Right kidney (tissue), 9 donors: ENCODE data around the gene CDK2AP2.
"Not testable (repeated sequence)": the region's sequence is repeated elsewhere in the genome, so short reads cannot be mapped to it uniquely, and the experiment has no call there.

ENCODE experiments used
- DNase-seq: peaks from one replicate; pipeline ENCODE4 v3.0.0-alpha.2; 2016
- long read RNA-seq, 8 donors: transcript quantifications; one replicate each; lab custom pipeline, GENCODE V29; 2026

CDK2AP2 gene, protein sequence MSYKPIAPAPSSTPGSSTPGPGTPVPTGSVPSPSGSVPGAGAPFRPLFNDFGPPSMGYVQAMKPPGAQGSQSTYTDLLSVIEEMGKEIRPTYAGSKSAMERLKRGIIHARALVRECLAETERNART
- long read RNA-seq, donor 1, transcript CDK2AP2-201 (4 exons, 1,378 nt) = major isoform, 32 of 42 reads
- long read RNA-seq, donor 1, transcript CDK2AP2-204 (4 exons, 923 nt) = minor isoform, 5 of 42 reads
- long read RNA-seq, donor 1, transcript CDK2AP2-202 (3 exons, 1,692 nt) = minor isoform, 5 of 42 reads
- long read RNA-seq, donor 1, partial matches to known transcripts = 0 of 42 reads
- long read RNA-seq, donor 1, other reads (novel, unspliced or antisense) = 0 of 42 reads
- long read RNA-seq, donor 2, transcript CDK2AP2-201 (4 exons, 1,378 nt) = major isoform, 17 of 27 reads
- long read RNA-seq, donor 2, partial matches to known transcripts = 6 of 27 reads
- long read RNA-seq, donor 2, other reads (novel, unspliced or antisense) = 0 of 27 reads
- long read RNA-seq, donor 3, transcript CDK2AP2-202 (3 exons, 1,692 nt) = minor isoform, 5 of 29 reads
- long read RNA-seq, donor 3, transcript CDK2AP2-201 (4 exons, 1,378 nt) = major isoform, 20 of 29 reads
- long read RNA-seq, donor 3, partial matches to known transcripts = 0 of 29 reads
- long read RNA-seq, donor 3, other reads (novel, unspliced or antisense) = 0 of 29 reads
- long read RNA-seq, donor 4, transcript CDK2AP2-202 (3 exons, 1,692 nt) = minor isoform, 5 of 34 reads
- long read RNA-seq, donor 4, transcript CDK2AP2-201 (4 exons, 1,378 nt) = major isoform, 18 of 34 reads
- long read RNA-seq, donor 4, partial matches to known transcripts = 10 of 34 reads
- long read RNA-seq, donor 4, other reads (novel, unspliced or antisense) = 0 of 34 reads
- long read RNA-seq, donor 5, transcript CDK2AP2-201 (4 exons, 1,378 nt) = major isoform, 29 of 40 reads
- long read RNA-seq, donor 5, transcript CDK2AP2-202 (3 exons, 1,692 nt) = minor isoform, 8 of 40 reads
- long read RNA-seq, donor 5, partial matches to known transcripts = 0 of 40 reads
- long read RNA-seq, donor 5, other reads (novel, unspliced or antisense) = 0 of 40 reads
- long read RNA-seq, donor 6, transcript CDK2AP2-201 (4 exons, 1,378 nt) = major isoform, 28 of 33 reads
- long read RNA-seq, donor 6, partial matches to known transcripts = 0 of 33 reads
- long read RNA-seq, donor 6, other reads (novel, unspliced or antisense) = 0 of 33 reads
- long read RNA-seq, donor 7, transcript CDK2AP2-204 (4 exons, 923 nt) = minor isoform, 7 of 63 reads
- long read RNA-seq, donor 7, transcript CDK2AP2-201 (4 exons, 1,378 nt) = major isoform, 43 of 63 reads
- long read RNA-seq, donor 7, transcript CDK2AP2-202 (3 exons, 1,692 nt) = minor isoform, 10 of 63 reads
- long read RNA-seq, donor 7, partial matches to known transcripts = 0 of 63 reads
- long read RNA-seq, donor 7, other reads (novel, unspliced or antisense) = 0 of 63 reads
- long read RNA-seq, donor 8, transcript CDK2AP2-201 (4 exons, 1,378 nt) = major isoform, 21 of 30 reads
- long read RNA-seq, donor 8, transcript CDK2AP2-204 (4 exons, 923 nt) = minor isoform, 6 of 30 reads
- long read RNA-seq, donor 8, partial matches to known transcripts = 0 of 30 reads
- long read RNA-seq, donor 8, other reads (novel, unspliced or antisense) = 0 of 30 reads

DNA sequence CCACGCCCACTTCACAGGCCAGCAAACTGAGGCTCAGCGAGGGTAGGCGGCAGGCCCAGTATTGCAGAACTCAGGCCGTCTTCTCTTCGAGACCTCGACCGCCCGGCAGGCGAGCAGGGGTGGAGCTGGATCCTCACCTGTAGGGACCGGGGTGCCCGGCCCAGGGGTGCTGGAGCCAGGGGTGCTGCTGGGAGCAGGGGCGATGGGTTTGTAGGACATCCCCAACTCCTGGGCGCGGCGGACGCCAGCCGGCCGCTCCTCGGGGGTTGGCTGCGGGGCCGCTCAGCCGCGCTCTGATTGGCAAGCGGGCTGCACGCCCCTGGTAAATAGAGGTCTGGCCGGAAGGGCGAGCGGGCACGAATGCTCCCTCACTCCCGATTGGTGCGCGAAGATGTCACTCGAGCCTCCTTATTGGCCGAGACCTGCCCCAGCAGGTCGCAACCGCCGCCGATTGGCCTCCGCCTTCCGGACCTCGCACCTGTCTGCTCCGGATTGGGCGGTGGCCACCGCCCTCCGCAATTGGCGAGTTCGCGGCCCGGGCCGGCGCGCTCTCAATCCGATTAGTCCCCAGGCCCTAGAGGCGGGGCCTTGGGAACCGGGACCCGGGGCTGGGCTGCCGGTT is at the start of gene CDK2AP2:
TSS of gene CDK2AP2 (minus strand) at position 299 of the 622 bp plus-strand sequence. CDS start at position 219, 80 bp downstream.
- peak; percentile 89 for DNase-seq

DNA sequence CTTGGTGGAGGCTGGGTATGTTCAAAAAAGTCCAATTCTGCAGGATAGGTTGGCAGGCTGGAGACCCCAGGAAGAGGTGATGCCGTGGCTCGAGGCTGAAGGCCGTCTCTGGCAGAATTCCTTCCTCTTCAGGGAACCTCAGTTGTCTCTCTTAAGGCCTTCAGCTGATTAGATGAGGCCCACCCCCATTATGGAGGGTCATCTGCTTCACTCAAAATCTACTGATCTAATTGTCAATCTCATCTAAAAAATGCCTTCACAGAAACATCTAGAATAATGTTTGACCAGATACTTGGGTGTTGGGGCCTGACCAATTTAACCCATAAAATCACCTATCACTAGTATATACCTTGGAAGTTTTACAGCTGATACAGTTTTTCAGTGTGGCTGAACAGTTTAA is 48.3 kb upstream of the CDK2AP2 start:
- no peak for DNase-seq

DNA sequence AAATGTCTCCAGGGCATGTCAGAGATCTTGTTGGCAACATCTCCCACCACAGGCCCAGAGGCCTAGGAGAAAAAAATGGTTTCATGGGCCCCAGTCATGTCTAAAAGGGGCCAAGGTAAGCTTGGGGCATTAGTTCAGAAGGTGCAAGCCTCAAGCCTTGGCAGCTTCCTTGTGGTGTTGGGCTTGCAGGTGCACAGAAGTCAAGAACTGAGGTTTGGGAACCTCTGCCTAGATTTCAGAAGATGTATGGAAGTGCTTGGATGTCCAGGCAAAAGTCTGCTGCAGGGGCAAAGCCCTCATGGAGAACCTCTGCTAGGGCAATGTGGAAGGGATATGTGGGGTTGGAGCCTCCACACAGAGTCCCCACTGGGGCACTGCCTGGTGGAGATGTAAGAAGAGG is 43.7 kb upstream of the CDK2AP2 start:
- DNase-seq = not testable (repeated sequence)

DNA sequence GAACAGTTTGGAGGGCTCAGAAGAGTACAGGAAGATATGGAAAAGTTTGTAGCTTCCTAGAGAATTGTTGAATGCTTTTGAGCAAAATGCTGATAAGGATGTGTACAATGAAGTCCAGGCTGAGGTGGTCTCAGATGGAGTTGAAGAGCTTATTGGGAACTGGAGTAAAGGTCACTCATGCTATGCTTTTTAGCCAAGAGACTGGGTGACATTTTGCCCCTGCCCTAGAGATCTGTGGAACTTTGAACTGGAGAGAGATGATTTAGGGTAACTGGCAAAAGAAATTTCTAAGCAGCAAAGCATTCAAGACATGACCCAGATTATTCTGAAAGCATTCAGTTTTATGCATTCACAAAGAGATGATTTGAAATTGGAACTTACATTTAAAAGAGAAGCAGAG is 43.2 kb upstream of the CDK2AP2 start:
- no peak for DNase-seq

DNA sequence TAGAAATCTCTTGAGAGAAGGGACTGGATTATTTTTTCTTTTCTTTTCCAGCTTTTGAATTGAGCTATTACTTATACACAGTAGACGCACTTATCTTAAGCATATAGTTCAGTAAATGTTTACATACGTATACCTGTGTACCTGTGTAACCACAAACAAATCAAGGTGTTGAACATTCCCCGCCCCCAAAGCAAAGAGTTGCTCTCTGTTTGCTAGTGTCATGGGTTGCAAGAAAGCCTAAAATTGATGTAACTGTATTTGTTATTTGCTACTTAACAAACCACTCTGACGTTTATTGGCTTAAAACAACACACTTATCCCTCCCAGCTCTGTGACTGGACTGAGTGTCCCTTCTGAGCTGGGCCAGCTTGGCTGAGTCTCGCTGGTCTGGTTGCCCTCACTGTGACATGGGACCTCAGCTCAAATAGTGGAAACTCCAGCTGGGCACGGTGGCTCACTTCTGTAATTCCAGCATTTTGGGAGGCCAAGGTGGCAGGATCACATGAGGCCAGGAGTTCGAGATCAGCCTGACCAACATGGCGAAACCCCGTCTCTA is 40.7 kb upstream of the CDK2AP2 start:
- DNase-seq = no peak

DNA sequence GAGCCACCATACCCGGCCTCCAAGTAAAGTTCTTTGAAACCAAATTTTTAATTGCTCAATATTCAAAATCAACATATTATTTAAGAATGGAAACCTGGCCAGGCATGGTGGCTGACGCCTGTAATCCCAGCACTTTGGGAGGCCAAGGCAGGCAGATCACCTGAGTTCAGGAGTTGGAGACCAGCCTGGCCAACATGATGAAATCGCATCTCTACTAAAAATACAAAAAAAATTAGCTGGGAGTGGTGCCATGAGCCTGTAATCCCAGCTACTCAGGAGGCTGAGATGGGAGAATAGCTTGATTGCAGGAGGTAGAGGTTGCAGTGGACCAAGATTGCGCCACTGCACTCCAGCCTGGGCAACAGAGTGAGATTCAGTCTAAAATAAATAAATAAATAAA is 40.1 kb upstream of the CDK2AP2 start:
- not testable (repeated sequence) for DNase-seq

DNA sequence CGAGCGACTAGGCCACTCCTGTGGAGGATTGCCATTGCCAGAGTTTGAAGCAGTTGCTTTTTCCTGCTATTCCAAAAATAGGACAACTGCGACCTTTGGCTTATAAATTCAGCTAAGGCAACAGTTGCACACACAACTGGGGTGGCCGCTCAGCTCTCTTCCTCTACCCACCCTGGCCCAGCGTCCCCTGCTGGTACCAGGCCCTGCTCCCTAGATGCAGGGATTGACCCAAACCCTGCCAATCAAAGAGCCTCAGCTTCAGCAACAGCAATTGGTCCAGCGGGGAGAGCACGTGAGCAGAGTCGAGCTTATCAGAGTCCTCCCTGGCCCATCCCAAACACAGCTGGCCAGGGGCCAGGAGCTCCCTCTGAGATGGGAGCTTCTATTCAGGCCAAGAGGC is 37.3 kb upstream of the CDK2AP2 start:
- DNase-seq = peak; percentile 37

DNA sequence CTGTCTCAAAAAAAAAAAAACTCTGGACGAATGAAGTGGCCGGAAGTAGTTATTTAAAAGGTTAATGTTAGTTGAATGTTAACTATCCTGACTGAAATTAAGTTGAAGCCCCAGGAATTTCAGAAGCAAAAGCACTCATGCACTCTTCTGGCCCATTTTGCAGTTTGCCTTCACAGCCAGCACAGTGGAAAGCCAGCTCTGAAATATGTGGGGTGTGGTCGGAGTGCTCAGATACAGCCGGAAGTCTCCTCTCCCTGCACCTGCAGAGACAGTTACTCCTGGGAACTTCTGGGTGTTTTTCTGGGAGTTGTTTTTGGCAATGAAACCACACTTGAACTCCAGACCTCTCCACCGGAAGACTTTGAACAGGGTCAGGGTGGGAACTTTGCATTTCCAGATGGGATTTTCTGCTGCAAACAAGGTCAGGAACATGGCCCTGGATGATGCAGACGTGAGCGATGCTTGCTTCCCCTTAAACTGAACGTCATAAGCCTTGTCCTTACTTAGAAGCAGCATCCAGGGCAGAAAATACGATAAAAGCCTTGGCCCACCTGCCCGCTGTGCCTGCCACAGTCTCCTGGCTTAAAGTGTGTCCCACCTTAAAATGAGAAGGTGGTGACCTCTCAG is 36.8 kb upstream of the CDK2AP2 start:
- peak; percentile 27 for DNase-seq

DNA sequence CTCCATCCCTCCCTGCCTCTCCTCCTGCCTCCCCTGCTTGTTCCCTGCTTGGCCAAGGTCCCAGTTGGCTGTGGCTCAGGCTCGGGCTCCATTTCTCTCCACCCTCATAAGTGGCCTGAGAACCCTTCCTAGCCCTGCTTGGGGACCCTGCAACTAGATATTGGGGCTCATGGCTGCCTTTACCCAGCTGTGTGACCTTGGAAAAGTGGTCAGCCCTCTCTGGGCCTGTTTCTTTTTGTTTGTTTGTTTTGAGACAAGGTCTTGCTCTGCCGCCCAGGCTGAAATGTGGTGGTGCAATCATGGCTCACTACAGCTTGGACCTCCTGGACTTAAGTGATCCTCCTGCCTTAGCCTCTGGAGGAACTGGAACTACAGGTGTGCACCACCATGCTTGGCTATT is 35.6 kb upstream of the CDK2AP2 start:
- DNase-seq = no peak

DNA sequence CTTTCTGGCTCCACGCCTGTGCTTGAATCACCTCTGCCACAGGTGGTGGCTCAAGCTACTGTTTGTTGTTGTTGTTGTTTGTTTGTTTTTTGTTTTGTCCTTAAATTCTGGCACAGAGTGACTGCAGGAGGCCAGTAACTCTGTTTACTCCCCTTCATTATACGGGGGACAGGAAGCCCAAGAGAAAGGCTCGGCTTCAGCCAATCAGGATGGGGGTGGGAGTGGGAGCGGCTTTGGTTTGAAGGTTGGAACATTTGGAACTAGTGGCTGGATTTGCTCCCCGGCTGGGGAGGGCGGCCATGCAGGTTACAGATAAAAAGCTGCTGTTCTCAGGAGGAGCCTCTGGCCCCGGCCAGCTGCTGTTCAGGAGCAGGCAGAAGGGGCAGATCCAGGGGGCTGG is 35.0 kb upstream of the CDK2AP2 start:
- DNase-seq = no peak

DNA sequence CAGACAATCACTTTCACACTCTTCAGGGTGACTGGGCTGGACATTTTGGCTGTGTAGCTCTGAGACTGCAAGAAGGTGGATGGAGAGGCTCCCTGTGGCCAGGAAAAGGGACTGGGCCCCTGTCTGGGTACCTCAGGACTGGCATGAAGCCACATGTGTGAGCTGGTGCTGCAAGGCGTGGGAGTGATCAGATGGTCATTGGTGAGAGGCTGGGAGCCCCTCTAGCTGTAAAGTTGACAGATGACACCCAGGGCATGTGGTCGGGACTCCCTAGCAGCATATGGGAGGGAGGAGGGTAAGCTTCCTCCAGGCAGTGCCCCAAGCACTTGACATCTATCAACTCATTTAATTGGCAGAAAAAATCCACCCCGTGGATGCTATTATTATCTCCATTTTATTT is 34.2 kb upstream of the CDK2AP2 start:
- DNase-seq = no peak

DNA sequence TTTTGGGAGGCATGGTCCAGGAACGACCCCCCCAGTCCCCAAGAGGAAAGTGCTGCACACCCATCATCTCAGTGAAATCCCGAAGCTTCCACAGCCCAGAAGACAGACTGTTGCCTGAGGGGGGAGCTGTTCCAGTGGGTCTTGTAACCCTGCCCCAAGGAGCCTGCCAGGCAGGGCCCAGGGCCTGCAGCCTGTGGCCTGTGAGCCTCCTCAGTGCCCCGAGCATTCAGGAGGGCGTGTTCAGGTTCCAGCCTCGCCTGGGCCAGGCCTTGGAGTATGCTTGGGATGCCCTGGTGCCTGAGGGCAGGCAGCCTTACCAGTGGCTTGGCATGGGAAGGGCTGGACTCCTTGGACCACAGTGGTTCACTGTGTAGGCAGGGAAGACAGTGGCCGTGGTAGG is 33.2 kb upstream of the CDK2AP2 start:
- DNase-seq = no peak

DNA sequence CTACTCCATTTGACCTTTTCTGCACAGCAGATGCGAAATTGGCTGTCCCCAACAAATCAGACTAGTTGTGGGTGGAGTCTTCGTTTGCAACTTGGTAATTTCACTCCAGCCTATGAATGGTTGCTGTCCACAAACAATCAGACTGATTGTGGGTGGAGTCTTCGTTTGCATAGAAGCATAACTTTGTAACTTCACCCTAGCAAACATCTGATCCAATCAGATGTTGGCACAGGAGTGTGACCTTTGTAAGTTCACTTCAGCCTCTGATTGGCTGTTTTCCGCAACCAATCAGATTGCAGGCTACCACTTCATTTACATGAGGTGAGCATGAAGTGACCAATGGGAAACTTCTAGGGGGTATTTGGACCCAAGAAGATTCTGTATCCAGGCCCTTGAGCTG is 31.6 kb upstream of the CDK2AP2 start:
- DNase-seq = no peak

DNA sequence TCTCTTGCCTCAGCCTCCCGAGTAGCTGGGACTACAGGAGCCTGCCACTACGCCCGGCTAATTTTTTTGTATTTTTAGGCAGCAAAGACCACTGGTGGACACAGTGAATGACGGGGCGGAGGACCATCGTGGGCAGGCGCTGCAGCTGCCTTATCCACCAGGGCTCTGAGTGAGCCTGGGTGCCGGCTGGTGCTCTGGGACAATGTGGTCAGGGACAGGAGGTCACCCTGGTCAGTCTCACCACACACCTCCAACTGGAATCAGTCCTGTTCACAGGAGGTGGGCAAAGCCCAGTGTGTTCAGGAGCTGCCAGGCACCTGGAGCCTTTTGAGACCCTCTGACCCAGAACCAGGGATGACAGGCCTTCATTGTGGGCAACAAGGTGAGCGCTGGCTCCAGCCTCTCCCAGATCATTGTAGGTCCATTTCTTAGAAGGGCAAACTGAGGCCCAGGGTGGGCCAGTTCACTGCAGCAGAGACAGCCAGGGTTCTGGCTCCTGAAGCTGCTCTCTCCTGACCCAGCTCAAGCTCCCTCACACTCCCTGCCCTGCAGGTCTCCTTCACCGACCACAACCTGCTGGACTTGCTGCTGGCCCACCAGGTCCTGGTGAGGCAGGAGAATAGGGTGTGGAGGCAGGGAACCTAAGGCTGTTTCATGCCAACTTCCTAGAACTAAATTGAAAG is 31.0 kb upstream of the CDK2AP2 start:
- no peak for DNase-seq

DNA sequence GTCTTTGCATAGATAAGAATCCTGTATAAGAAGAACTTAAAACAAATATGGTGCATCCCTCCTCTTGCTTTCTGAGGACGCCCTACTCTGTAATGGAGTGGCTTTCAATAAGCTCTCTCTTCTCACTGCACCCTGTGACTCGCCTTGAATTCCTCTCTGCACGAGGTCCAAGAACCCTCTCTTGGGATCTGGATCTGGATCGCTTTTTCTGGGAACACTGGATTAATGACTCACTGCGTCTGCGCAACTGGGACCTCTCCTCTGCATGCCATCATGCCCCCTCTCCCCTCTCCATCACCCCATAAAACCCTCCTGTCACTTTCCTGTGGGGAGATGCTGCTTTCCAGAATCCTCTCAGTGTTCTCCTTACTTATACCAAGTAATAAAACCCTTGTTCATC is 30.3 kb upstream of the CDK2AP2 start:
- no peak for DNase-seq

DNA sequence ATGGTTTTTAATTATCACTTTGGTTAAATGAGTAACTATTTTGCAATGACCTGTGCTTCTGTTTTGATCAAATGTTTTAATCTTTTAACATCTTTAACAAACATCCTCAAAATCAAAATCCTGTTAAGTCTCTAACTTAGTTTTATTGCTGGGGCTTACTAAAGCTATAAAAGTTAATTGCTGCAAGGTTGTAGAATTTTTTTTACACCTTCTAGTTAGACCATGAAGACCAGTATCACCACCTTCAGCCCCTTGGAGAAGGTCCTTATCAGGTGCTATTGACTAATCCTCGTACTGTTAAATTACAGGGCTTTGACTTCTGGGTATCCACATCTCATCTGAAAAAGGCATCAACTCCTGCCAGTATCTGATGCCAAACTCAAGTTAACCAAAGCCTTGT is 27.6 kb upstream of the CDK2AP2 start:
- DNase-seq = no peak

DNA sequence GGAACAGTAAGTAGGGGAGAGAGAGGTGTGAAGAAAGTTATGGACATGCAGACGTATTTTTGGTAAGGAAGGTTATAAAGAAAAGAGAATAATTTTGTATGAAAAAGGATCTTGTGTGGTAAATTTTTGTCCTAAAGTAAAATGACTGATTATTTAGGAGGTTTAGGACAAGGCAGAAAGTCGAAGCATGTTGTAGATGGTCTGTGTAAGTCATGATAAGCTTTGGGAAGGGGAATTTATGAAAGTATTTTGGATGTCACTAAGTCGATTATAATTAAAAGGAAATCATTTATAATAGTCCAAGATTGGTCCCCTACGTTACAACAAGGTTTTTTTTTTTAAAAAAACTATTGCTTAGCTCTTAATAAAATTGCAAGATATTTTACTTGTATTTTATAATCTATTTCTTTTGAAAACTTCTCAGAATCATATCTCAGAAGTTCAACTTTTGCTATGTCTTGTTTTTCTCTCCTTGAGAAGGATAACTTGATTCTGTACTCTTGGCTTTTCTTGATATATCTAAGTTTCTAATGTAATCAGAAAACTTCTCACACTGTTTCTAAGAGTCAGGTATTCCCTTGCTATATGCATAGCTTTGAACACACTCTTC is 26.2 kb upstream of the CDK2AP2 start:
- DNase-seq = no peak

DNA sequence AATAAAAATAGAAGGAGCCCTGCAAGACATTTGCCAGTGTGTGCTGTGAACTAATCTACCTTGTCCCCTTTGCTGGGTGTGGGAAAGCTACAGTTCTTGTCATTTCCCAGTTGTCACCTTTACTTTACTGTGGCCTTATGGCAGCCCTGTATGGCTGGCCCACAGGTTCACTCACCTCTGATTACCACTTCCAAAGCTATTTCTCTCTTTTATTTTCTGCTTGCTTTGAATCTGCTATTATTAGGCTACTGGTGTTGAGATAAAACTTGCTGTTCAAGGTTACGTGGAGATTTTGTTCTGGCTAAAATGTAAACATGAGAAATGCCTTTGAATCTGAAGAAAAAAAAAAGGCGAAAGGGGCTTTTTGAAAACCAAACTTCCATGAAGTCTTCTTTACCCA is 24.9 kb upstream of the CDK2AP2 start:
- no peak for DNase-seq

DNA sequence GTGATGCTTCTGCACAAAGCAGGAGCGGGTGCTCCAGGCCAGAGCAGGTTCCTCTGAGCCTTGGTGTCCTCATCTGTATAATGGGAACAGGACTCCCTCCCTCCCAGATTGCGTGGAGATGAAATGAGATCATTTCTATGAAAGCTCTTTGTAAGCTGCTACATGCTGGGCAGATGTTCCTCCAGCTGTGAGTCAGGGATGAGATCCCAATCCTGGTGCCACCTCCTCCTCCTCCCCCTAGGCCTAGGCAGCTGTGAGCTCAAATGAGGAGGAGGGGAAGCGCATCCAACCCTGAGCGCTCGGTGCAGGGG is 22.3 kb upstream of the CDK2AP2 start:
- DNase-seq = no peak

DNA sequence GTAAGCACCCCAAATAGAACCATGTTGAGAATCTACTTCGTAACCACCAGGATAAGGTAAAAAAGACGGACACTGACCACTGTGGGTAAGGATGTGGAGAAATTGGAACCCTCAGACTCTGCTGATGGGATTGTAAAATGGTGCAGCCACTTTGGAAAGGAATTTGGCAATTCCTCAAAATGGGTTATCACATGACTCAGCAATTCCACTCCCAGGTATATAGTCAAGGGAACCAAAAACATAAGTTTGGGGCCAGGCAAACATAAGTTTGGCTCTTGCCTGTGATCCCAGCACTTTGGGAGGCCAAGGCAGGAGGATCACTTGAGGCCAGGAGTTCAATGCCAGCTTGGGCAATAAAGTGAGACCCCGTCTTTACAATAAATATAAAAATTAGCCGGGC is 20.4 kb upstream of the CDK2AP2 start:
- no peak for DNase-seq
